ENCODE measurements around the gene SVIL.

The SVIL gene

DNA sequence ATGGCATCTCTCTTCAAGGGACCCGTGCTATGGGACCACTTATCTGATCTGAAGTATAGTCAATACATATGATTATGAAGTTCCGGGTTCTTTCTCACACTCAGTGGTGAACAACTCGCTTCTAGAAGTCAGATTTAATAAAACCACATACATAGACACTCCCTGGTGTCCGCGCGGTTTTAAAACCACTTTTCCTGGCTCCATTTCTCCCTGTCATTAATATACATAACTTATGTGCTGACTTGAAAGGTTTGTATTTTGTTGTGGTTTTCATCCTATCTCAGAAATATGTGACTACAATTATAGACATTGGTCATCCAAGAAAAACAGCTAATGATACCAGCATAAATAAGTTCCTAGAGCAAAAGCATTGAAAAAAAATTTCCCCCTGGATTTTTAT, 34.0 kb downstream of the SVIL start:
- TF ChIP-seq, protein P1, sequence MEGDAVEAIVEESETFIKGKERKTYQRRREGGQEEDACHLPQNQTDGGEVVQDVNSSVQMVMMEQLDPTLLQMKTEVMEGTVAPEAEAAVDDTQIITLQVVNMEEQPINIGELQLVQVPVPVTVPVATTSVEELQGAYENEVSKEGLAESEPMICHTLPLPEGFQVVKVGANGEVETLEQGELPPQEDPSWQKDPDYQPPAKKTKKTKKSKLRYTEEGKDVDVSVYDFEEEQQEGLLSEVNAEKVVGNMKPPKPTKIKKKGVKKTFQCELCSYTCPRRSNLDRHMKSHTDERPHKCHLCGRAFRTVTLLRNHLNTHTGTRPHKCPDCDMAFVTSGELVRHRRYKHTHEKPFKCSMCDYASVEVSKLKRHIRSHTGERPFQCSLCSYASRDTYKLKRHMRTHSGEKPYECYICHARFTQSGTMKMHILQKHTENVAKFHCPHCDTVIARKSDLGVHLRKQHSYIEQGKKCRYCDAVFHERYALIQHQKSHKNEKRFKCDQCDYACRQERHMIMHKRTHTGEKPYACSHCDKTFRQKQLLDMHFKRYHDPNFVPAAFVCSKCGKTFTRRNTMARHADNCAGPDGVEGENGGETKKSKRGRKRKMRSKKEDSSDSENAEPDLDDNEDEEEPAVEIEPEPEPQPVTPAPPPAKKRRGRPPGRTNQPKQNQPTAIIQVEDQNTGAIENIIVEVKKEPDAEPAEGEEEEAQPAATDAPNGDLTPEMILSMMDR (IDR thresholded peaks at IDR 0.05; ENCODE audit: low read depth, low read length, missing control alignments), result no peak
- no peak overlapping the region for H3K4me3 ChIP-seq (ENCODE audit: low read depth, low read length)
- DNase-seq (ENCODE audit: low read depth), result no peak

GRCh38 chr10:29600067-29600466, 34.7 kb downstream of the SVIL start:
- TF ChIP-seq, protein P1 (IDR thresholded peaks at IDR 0.05; ENCODE audit: low read depth, low read length, missing control alignments), result no peak
- DNase-seq (ENCODE audit: low read depth), result no peak
- H3K4me3 ChIP-seq (ENCODE audit: low read depth, low read length), result no peak overlapping the region

- DNase-seq (ENCODE audit: low read depth), result no peak
- TF ChIP-seq, protein P1 (IDR thresholded peaks at IDR 0.05; ENCODE audit: low read depth, low read length, missing control alignments), result no peak
- H3K4me3 ChIP-seq (ENCODE audit: low read depth, low read length), result no peak overlapping the region
These were observed 35.9 kb downstream of the SVIL start for GRCh38 chr10:29598851-29599311.

DNA sequence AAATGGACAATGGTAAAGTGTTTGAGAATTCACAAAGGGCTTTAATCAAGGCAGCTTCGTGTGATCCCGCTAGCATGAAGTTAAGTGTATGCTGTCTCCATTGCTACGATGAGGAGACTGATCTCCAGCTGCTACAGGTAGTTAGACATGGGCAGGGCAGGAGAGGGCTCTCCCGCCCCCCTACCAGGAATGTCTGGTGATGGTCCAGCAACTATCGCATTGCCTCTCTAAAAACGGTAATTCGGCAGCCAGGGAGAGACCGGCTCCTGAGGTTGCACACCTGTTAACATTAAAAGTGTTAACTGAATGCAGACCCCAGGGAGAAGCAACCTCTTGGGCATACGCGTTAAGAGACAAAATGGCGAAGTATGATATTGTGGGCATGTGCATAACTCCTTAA, 37.9 kb downstream of the SVIL start:
- no peak for DNase-seq (ENCODE audit: low read depth)
- TF ChIP-seq, protein P1 (IDR thresholded peaks at IDR 0.05; ENCODE audit: low read depth, low read length, missing control alignments), result no peak
- no peak overlapping the region for H3K4me3 ChIP-seq (ENCODE audit: low read depth, low read length)

DNA sequence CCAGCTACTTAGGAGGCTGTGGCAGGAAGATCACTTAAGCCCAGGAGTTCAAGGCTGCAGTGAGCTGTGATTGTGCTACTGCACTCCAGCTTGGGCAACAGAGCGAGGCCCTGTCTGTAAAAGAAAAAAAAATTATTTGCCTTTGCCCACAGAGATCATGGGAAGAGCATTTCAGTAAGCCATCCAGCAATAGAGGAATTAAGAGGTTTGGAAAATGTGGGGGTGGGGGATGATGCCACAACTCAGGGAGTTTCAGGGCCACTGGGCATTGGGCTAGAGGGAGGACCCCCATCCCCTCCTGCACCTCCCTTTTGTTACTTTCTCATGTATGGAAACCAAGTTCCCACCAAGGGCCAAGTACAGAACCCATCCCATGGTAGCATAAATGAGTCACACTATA, 38.4 kb downstream of the SVIL start:
- no peak for DNase-seq (ENCODE audit: low read depth)
- TF ChIP-seq, protein P1 (IDR thresholded peaks at IDR 0.05; ENCODE audit: low read depth, low read length, missing control alignments), result no peak
- no peak overlapping the region for H3K4me3 ChIP-seq (ENCODE audit: low read depth, low read length)

- TF ChIP-seq, protein P1 (IDR thresholded peaks at IDR 0.05; ENCODE audit: low read depth, low read length, missing control alignments), result no peak
- H3K4me3 ChIP-seq (ENCODE audit: low read depth, low read length), result no peak overlapping the region
- DNase-seq (ENCODE audit: low read depth), result no peak
These were observed 39.0 kb downstream of the SVIL start for GRCh38 chr10:29595636-29596225.

GRCh38 chr10:29595146-29595545, 39.6 kb downstream of the SVIL start:
- TF ChIP-seq, protein P1 (IDR thresholded peaks at IDR 0.05; ENCODE audit: low read depth, low read length, missing control alignments), result no peak
- no peak overlapping the region for H3K4me3 ChIP-seq (ENCODE audit: low read depth, low read length)

More at GRCh38 chr10:29595146-29595545, 39.6 kb downstream of the SVIL start:
- DNase-seq (ENCODE audit: low read depth), result no peak
